WTC11 (cell line): ENCODE data around the gene LCNL1.

Source experiments
- CTCF ChIP-seq: fragments of 200-600 bp; IDR thresholded peaks from 2 replicates; pipeline ENCODE4 v1.8.0; 2022; ENCODE audit warnings: antibody characterized with exemption
- ESRRA ChIP-seq: sonication (generic); formaldehyde crosslinking; IDR thresholded peaks from 2 replicates; pipeline ENCODE4 v1.8.1; 2022; ENCODE audit warnings: mild to moderate bottlenecking, missing genetic modification reagents, borderline replicate concordance
- ETV6 ChIP-seq: sonication (generic); formaldehyde crosslinking; IDR thresholded peaks from 2 replicates; pipeline ENCODE4 v1.8.1; 2022; ENCODE audit warnings: mild to moderate bottlenecking, missing genetic modification reagents
- FOXJ3 ChIP-seq: sonication (generic); formaldehyde crosslinking; IDR thresholded peaks from 2 replicates; pipeline ENCODE4 v1.9.0; 2021; ENCODE audit warnings: missing genetic modification reagents, mild to moderate bottlenecking, borderline replicate concordance
- FOXP1 ChIP-seq: sonication (generic); formaldehyde crosslinking; IDR thresholded peaks from 2 replicates; pipeline ENCODE4 v1.8.0; 2022; ENCODE audit warnings: missing genetic modification reagents, mild to moderate bottlenecking, moderate library complexity, borderline replicate concordance
- IRF1 ChIP-seq: sonication (generic); formaldehyde crosslinking; IDR thresholded peaks from 2 replicates; pipeline ENCODE4 v1.8.0; 2023; ENCODE audit warnings: missing genetic modification reagents
- SP1 ChIP-seq: sonication (generic); formaldehyde crosslinking; conservative IDR thresholded peaks from 2 replicates; pipeline ENCODE4 v1.8.1; 2022; ENCODE audit warnings: missing genetic modification reagents

- TF ChIP-seq FOXJ3 (CRISPR knock-in tag) = no peak
- no peak for TF ChIP-seq ESRRA (CRISPR knock-in tag)
- TF ChIP-seq SP1 (CRISPR knock-in tag) = no peak
- TF ChIP-seq FOXP1 (CRISPR knock-in tag) = no peak
- TF ChIP-seq ETV6 (CRISPR knock-in tag) = no peak
- no peak for TF ChIP-seq IRF1 (CRISPR knock-in tag)
- TF ChIP-seq CTCF = no peak
Observed at GRCh38 chr9:137008312-137008711, 25.5 kb downstream of the LCNL1 start.
